Upper lobe of left lung (tissue), 6 donors: Measurements from ENCODE around the gene C5orf15. TPM values are rescaled to one million over a fixed set of nuclear protein-coding genes. Genes with fewer than 3 reads are reported as not detected.
A peak's percentile ranks its signal among the peaks of the same experiment; 100 is the strongest.

Experiments used
- ATAC-seq, 2 donors: fragments of 200-7000 bp; cut with Tn5 transposase; one replicate each; pipeline ENCODE4 v1.9.1; 2022; ENCODE audit warnings: mild to moderate bottlenecking in 2 of 2, moderate library complexity in 2 of 2; ENCODE audit not compliant: low FRiP score in 2 of 2
- DNase-seq, 2 donors: peaks; one replicate each; pipeline ENCODE4 v3.0.0-alpha.2; 2019 to 2020
- H3K27ac ChIP-seq, 4 donors: fragments of 200-600 bp; sonication (generic); one replicate each; pipeline ENCODE4 v1.5.1; 2016 to 2019
- H3K27me3 ChIP-seq, 4 donors: fragments of 200-600 bp; sonication (generic); one replicate each; pipeline ENCODE4 v1.5.1; 2017 to 2019
- H3K36me3 ChIP-seq, 4 donors: fragments of 200-600 bp; sonication (generic); one replicate each; pipeline ENCODE4 v1.5.1; 2016 to 2019
- H3K4me1 ChIP-seq, 4 donors: fragments of 200-600 bp; sonication (generic); one replicate each; pipeline ENCODE4 v1.5.1; 2018 to 2019
- H3K4me3 ChIP-seq, 4 donors: fragments of 200-600 bp; sonication (generic); one replicate each; pipeline ENCODE4 v1.5.1; 2017 to 2019; ENCODE audit warnings: mild to moderate bottlenecking in 2 of 4, moderate library complexity in 1 of 4
- H3K9me3 ChIP-seq, 4 donors: fragments of 200-600 bp; sonication (generic); one replicate each; pipeline ENCODE4 v1.5.1; 2018 to 2019
- CTCF ChIP-seq, 6 experiments: fragments of 450-650 bp in 4 of 6; fragments of 200-600 bp in 2 of 6; sonication (generic) in 2 of 6; IDR thresholded peaks; one replicate each; pipeline ENCODE4 v1.5.1; 2016 to 2019; ENCODE audit warnings: antibody characterized with exemption in 6 of 6
- EP300 ChIP-seq, 4 donors: sonication (generic); formaldehyde crosslinking; IDR thresholded peaks; one replicate each; pipeline ENCODE4 v1.5.1; 2017; ENCODE audit warnings: antibody characterized with exemption in 4 of 4, control low read depth in 2 of 4
- POLR2A ChIP-seq, 4 donors: fragments of 450-650 bp; IDR thresholded peaks; one replicate each; pipeline ENCODE4 v1.5.1; 2016 to 2017; ENCODE audit warnings: antibody characterized with exemption in 4 of 4, mild to moderate bottlenecking in 2 of 4
- POLR2AphosphoS5 ChIP-seq, 2 donors: sonication (generic); formaldehyde crosslinking; IDR thresholded peaks; one replicate each; pipeline ENCODE4 v1.5.1; 2017; ENCODE audit warnings: antibody characterized with exemption in 2 of 2
- WGBS, 2 donors: methylation state at CpG; one replicate each; pipeline ENCODE4 v1.1.5; 2017 to 2018; 5-methylcytosine and 5-hydroxymethylcytosine counted together
- total RNA-seq, 6 donors: library from RNA; depleted of rRNA in 4 of 6; stranded (reverse); fragments of >200 nt in 4 of 6; gene quantifications; one replicate each; pipeline versions ENCODE4 v1.1.0 to v1.2.1, GENCODE V29; 2016 to 2021
- donor health status: DM: no; HTN: no; CAD: no; lungs with moderate emphysema.
- donor health status: DM: no; HTN: yes; CAD: no; lungs with severe emphysema.

C5orf15 gene
- total RNA-seq, 6 donors from 2014 or later: 15.1 to 65.5 (median 39.7) TPM

GRCh38 chr5:133998042-133998441 is 29.6 kb upstream of the C5orf15 start:
- no peaks in the 10 kb centered on the region for H3K27me3 ChIP-seq
- TF ChIP-seq CTCF (IDR thresholded peaks at IDR 0.05) (no peak), EP300 (IDR thresholded peaks at IDR 0.05) (no peak), POLR2AphosphoS5 (IDR thresholded peaks at IDR 0.05) (no peak), POLR2A (IDR thresholded peaks at IDR 0.05) (no peak)
- DNase-seq: no peak
- ATAC-seq: no peak
- no peaks in the 10 kb centered on the region for H3K9me3 ChIP-seq
- no peak overlapping the region for H3K27ac ChIP-seq
- H3K36me3 ChIP-seq: peaks cover 0 to 9% (median 3%) of the 10 kb centered on the region in 4 donors
- H3K4me3 ChIP-seq: no peak overlapping the region
- 82 to 84% methylated on average over 6 of the region's 6 CpGs for WGBS, 2 donors
- H3K4me1 ChIP-seq: peaks cover 44 to 74% (median 53%) of the 10 kb centered on the region in 4 donors

GRCh38 chr5:133996683-133997252 is 28.3 kb upstream of the C5orf15 start:
- no peak overlapping the region for H3K4me3 ChIP-seq
- TF ChIP-seq CTCF (IDR thresholded peaks at IDR 0.05) (peak in 1 of 6 experiments; percentile 5), POLR2A (IDR thresholded peaks at IDR 0.05) (no peak)
- WGBS, 2 donors: 77 to 79% methylated on average over 3 of the region's 3 CpGs

GRCh38 chr5:133995883-133996563 is 27.6 kb upstream of the C5orf15 start:
- no peak for DNase-seq
- no peak for ATAC-seq
- TF ChIP-seq CTCF (IDR thresholded peaks at IDR 0.05) (no peak), POLR2AphosphoS5 (IDR thresholded peaks at IDR 0.05) (no peak), POLR2A (IDR thresholded peaks at IDR 0.05) (no peak), EP300 (IDR thresholded peaks at IDR 0.05) (no peak)
- Histone ChIP-seq H3K4me3 (no peak overlapping the region), H3K27ac (no peak overlapping the region), H3K27me3 (no peaks in the 10 kb centered on the region), H3K4me1 (peaks cover 40 to 78% (median 44%) of the 10 kb centered on the region in 4 donors), H3K36me3 (peaks cover 0 to 11% (median 5%) of the 10 kb centered on the region in 4 donors), H3K9me3 (no peaks in the 10 kb centered on the region)
- WGBS, 2 donors: 63 to 74% methylated on average over 7 of the region's 7 CpGs

More at GRCh38 chr5:133996683-133997252, 28.3 kb upstream of the C5orf15 start:
- Histone ChIP-seq H3K27ac (no peak overlapping the region), H3K4me1 (peaks cover 41 to 78% (median 45%) of the 10 kb centered on the region in 4 donors), H3K27me3 (no peaks in the 10 kb centered on the region), H3K9me3 (no peaks in the 10 kb centered on the region), H3K36me3 (peaks cover 0 to 8% (median 3%) of the 10 kb centered on the region in 4 donors)
- ATAC-seq: no peak
- no peak for DNase-seq

GRCh38 chr5:133995341-133995740 is 26.9 kb upstream of the C5orf15 start:
- Histone ChIP-seq H3K27me3 (no peaks in the 10 kb centered on the region), H3K27ac (no peak overlapping the region), H3K4me1 (peaks cover 39 to 72% (median 44%) of the 10 kb centered on the region in 4 donors), H3K4me3 (no peak overlapping the region), H3K9me3 (no peaks in the 10 kb centered on the region), H3K36me3 (peaks cover 0 to 15% (median 10%) of the 10 kb centered on the region in 4 donors)
- WGBS, 2 donors: 75 to 88% methylated on average over 8 of the region's 8 CpGs
- DNase-seq: no peak
- TF ChIP-seq CTCF (IDR thresholded peaks at IDR 0.05) (no peak), POLR2A (IDR thresholded peaks at IDR 0.05) (no peak), EP300 (IDR thresholded peaks at IDR 0.05) (no peak), POLR2AphosphoS5 (IDR thresholded peaks at IDR 0.05) (no peak)
- no peak for ATAC-seq
